Measurements from ENCODE around the gene TPRA1. TPM values are rescaled to one million over a fixed set of nuclear protein-coding genes. Genes with fewer than 3 reads are reported as not detected.

The TPRA1 gene
- total RNA-seq, 1 donor from 2014 or later = 21.2 TPM

- Mint-ChIP-seq H3K27me3 (ENCODE audit: unreplicated experiment) (peaks cover 6% of the 10 kb centered on the region), H3K4me1 (ENCODE audit: low read depth, unreplicated experiment) (peaks cover 31% of the 10 kb centered on the region), H3K27ac (ENCODE audit: unreplicated experiment) (no peak overlapping the region), H3K36me3 (ENCODE audit: unreplicated experiment) (peaks cover 5% of the 10 kb centered on the region), H3K9me3 (ENCODE audit: unreplicated experiment) (peaks cover 2% of the 10 kb centered on the region), H3K4me3 (ENCODE audit: unreplicated experiment) (no peak overlapping the region)
- DNase-seq = no peak
- TF ChIP-seq CTCF (IDR thresholded peaks at IDR 0.05; ENCODE audit: partially characterized antibody, unreplicated experiment) = no peak
Observed at GRCh38 chr3:127566833-127567232, 23.7 kb downstream of the TPRA1 start.

DNA sequence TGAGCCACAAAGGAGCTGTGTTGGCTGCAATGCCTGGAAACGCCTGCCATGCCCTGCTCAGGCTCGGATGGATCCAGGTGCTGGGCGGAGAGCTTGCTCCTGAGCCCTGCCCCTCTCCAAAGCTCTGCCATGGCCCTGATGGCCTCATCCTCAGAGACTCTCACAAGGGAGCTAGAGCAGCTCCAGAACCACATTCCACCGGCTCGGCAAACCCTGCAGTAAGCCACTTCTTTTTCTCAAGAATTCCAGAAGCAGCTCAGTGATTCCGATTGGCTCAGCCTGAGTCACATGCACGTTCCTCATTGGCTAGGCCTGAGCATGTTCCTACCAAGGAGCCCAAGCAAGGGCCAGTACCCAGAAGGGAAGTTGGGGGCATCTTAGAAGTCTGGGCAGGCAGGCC, 24.8 kb downstream of the TPRA1 start:
- Mint-ChIP-seq H3K4me3 (ENCODE audit: unreplicated experiment) (no peak overlapping the region), H3K9me3 (ENCODE audit: unreplicated experiment) (peaks cover 2% of the 10 kb centered on the region), H3K27me3 (ENCODE audit: unreplicated experiment) (peaks cover 6% of the 10 kb centered on the region), H3K36me3 (ENCODE audit: unreplicated experiment) (no peaks in the 10 kb centered on the region), H3K27ac (ENCODE audit: unreplicated experiment) (no peak overlapping the region), H3K4me1 (ENCODE audit: low read depth, unreplicated experiment) (peaks cover 33% of the 10 kb centered on the region)
- no peak for TF ChIP-seq CTCF (IDR thresholded peaks at IDR 0.05; ENCODE audit: partially characterized antibody, unreplicated experiment)
- DNase-seq = no peak

DNA sequence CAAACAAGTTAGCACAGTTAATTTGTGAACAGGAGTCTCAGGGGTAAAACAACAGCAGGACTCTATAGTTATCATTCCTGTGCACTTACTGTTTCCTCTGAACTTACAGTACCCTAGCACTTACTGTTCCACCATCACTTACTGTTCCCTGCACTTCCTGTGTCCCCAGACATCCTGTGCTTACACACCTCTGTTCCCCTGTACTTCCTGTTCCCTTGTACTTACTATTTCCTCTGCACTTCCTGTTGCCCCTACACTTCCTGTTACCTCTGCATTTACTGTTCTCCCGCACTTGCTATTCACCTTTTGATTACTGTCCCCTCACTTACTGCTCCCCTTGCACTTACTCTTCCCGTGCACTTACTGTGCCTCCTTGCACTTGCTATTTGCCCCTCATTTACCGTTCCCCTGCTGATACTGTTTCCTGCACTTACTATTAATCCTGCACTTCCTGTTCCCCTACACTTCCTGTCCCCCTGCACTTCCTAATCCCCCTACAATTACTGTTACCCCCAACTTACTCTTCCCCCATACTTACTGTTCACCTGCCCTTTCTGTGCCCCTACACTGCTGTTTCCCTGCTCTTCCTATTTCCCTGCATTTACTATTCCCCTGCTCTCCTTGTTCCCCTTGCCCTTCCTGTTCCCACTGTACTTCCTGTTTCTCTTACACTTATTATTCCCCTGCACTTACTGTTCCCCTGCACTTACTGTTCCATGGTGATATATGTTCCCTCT, 30.3 kb downstream of the TPRA1 start:
- Mint-ChIP-seq H3K36me3 (ENCODE audit: unreplicated experiment) (no peaks in the 10 kb centered on the region), H3K27ac (ENCODE audit: unreplicated experiment) (no peak overlapping the region), H3K9me3 (ENCODE audit: unreplicated experiment) (peaks cover 5% of the 10 kb centered on the region), H3K27me3 (ENCODE audit: unreplicated experiment) (peaks cover 7% of the 10 kb centered on the region), H3K4me1 (ENCODE audit: low read depth, unreplicated experiment) (peaks cover 32% of the 10 kb centered on the region), H3K4me3 (ENCODE audit: unreplicated experiment) (no peak overlapping the region)
- TF ChIP-seq CTCF (IDR thresholded peaks at IDR 0.05; ENCODE audit: partially characterized antibody, unreplicated experiment) = no peak
- no peak for DNase-seq

DNA sequence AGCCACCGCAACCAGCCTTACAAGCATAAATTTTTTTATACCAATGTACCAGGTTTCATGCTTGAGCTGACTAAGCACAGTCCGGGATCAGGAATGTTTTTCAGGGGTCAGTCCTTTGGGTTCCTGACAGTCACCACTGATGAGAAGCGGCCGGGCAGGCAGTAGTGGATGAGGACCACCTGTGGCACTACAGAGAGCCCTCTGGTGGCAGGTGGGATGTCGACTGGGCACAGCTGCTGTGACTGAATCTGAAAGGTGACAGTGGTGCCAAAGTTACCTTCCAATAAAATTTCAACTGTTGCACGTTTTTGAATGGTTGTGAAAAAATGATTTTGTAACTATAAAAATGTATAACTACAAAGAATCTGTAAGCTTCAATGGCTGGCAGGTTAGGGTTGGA, 34.0 kb downstream of the TPRA1 start:
- peaks cover 30% of the 10 kb centered on the region for H3K4me1 Mint-ChIP-seq (ENCODE audit: low read depth, unreplicated experiment)
- no peak overlapping the region for H3K27ac Mint-ChIP-seq (ENCODE audit: unreplicated experiment)
- H3K9me3 Mint-ChIP-seq (ENCODE audit: unreplicated experiment) = peaks cover 7% of the 10 kb centered on the region
- DNase-seq = no peak
- no peaks in the 10 kb centered on the region for H3K36me3 Mint-ChIP-seq (ENCODE audit: unreplicated experiment)
- TF ChIP-seq CTCF (IDR thresholded peaks at IDR 0.05; ENCODE audit: partially characterized antibody, unreplicated experiment) = no peak
- no peak overlapping the region for H3K4me3 Mint-ChIP-seq (ENCODE audit: unreplicated experiment)
- peaks cover 8% of the 10 kb centered on the region for H3K27me3 Mint-ChIP-seq (ENCODE audit: unreplicated experiment)

GRCh38 chr3:127555108-127555507, 35.4 kb downstream of the TPRA1 start:
- Mint-ChIP-seq H3K27ac (ENCODE audit: unreplicated experiment) (no peak overlapping the region), H3K36me3 (ENCODE audit: unreplicated experiment) (no peaks in the 10 kb centered on the region), H3K9me3 (ENCODE audit: unreplicated experiment) (peaks cover 7% of the 10 kb centered on the region), H3K4me1 (ENCODE audit: low read depth, unreplicated experiment) (peaks cover 33% of the 10 kb centered on the region), H3K27me3 (ENCODE audit: unreplicated experiment) (peaks cover 5% of the 10 kb centered on the region), H3K4me3 (ENCODE audit: unreplicated experiment) (no peak overlapping the region)
- DNase-seq = no peak
- TF ChIP-seq CTCF (IDR thresholded peaks at IDR 0.05; ENCODE audit: partially characterized antibody, unreplicated experiment) = no peak

Data from glutamatergic neuron (in vitro differentiated cells).